ENCODE data around the gene CIRBP. TPM values are rescaled to one million over a fixed set of nuclear protein-coding genes. Genes with fewer than 3 reads are reported as not detected.

The CIRBP gene
- total RNA-seq, 2 experiments from 2014 or later = 207 to 210 TPM

DNA sequence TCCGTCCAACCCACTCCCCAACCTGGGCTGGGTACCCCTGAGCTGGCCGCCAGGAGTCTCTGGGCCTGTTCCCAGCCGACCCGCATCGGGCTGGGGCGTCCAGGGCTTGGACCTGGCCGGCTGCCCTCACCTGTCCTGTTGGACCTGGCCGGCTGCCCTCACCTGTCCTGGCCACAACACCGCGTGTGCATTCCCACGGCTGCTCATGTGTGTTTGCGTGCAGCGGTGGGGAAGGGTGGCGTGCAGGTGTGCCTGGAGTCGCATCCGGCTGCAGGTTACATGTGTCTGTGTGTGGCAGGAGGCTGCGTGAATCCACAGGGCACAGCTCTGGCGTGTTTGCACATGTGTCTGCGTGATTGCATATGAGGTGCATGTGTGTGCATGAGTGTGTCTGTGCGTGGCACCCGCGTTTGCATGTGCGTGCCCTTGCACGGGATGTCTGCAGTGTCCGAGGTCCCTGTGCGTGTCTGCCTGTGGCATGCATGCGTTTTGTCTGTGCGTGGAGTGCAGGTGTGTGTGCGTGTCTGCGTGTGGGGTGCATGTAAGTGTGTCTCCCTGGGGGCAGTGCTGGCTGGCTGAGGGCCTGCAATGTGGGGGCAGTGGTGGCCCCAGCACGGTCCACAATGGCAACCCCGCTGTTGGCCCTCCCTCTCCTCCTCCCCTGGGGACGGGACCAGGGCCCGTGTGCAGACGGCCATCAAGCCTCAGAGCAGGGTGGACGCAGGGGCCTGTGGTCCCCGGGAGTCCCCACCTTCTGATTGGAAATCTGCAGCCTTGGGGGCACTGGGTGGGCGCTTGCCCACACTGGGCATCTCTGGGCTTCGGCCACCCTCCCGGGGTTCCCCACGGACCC is 19.9 kb downstream of the CIRBP start:
- ChIA-PET POLR2A (no interaction called here), CTCF (interaction anchor here (1.1 kb wide), 1 partner anchor 46 kb away, joined by 3 read pairs; no protein-coding TSS in a partner anchor)

DNA sequence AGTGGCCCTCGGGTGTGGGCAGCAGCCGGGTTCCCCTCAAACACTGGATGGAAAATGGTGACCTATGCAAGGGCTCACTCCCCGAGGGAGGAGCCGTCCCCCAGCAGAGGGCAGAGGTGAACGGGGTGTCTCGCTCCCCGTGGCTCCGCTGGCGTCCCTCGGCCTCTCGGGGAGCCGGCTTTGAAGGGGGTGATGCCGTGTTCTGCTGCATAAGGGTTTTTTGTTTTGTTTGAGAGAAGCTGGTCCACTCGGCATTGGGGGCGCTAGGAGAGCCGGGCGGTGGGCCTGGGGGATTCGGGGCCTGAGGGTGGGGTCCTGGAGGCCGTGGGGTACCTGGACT is 20.5 kb downstream of the CIRBP start:
- CTCF ChIA-PET = interaction anchor here (2.1 kb wide), 1 partner anchor 10 kb away, joined by 8 read pairs; no protein-coding TSS in a partner anchor
- POLR2A ChIA-PET = no interaction called here

DNA sequence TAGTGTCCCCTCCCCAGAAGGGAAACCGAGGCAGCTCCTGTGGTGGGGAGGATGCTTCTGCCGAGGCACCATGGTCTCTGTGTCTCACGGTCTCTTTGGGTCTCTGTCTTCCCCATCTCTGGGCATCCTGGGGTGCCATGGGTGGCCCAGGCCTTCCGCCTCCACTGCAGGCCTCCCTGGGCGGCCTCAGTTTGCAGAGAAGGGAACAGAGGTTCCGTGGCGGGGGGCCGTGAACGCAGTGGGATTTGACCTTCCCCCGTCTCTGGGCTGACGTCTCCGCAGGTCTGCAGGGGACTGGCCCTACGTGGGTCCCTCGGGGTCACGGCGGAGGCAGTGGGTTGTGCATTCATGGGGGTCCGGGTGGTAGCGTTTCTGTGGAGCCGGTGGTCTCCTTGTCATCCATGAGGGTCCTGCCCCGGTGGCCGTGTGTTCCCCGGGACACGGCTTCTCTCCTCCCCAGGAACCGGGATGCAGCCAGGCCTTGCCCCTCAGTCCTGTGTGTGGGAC is 21.1 kb downstream of the CIRBP start:
- ChIA-PET POLR2A (no interaction called here), CTCF (interaction anchor here (2.1 kb wide), 1 partner anchor 11 kb away, joined by 8 read pairs; no protein-coding TSS in a partner anchor)

DNA sequence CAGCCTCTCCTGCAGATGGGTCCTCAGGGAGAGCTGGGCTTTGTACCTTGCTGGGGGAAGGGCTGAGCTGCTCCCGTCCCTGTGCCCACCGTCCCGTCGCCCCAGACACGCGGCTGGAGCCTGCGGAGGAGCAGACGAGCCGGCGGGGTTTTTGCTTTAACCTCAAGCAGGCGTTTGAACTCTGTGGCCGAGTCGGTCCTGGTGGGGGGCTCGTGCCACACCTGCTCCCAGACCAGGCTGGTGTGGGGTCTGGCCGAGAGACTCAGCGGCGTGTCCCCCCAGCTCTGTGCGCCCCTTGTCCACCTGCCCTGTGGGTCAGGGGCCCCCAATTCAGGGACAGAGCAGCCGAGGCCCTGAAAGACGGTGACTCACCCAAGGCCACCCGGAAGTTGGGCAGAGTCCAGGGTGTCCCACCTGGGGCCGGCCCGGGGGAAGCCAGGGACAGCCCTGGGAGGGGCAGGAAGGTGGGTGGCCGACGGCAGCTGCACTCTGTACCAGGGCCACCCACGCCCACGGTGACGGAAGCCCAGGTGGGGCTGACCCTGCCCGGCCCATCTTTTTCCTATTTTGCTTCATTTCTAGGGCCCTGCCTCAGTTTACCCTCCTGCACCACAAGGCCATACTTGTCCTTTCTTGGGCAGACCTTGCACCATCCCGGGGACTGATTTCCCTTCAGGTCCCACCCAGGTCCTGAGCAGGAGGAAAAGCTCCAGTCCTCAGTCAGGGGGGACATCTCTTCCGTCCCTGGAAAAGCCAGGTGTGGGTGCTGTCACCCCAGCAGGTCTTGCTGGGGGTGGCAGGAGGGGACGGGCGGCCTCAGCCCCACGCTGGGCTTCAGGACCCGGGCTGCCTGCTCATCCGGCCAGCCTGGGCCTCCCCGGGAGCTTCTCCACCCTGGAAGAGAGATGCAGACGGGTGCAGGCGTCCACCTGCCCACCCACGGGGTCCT is 21.8 kb downstream of the CIRBP start:
- CTCF ChIA-PET = interaction anchor here (2.1 kb wide), 1 partner anchor 12 kb away, joined by 8 read pairs; no protein-coding TSS in a partner anchor
- POLR2A ChIA-PET = no interaction called here

DNA sequence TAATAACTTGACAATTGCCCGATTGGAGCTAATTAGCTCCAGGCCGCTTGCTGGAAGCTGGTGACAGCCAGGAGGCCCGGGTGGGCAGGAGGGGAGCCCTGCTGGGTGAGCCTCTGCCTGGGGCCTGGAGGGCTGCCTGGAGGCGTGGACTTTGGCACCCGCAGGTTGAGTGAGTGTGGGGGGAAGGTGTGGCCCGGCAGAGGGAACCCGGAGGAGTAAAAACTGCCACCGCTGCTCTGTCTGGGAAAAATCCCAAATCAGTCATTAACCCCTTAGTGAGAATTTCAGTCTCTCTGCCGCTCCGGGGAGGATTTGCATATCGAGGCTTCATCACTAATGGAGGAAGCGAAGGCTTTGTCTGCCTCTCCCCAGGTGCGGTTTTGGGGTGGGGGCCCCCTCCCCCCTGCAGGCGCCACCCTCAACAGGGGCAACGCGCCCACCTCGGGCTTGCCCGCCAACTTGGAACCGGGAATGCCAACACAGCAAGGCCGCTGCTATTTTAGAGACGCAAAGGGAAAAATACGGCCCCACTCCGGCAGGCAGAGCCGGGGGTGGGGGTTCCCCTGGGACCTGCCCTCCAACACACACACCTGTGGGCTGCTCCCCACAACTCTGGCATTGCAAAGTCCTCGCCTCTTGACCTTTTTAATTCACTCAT is 22.8 kb downstream of the CIRBP start:
- CTCF ChIA-PET = interaction anchor here (2.1 kb wide), 1 partner anchor 12 kb away, joined by 8 read pairs; no protein-coding TSS in a partner anchor
- POLR2A ChIA-PET = no interaction called here

DNA sequence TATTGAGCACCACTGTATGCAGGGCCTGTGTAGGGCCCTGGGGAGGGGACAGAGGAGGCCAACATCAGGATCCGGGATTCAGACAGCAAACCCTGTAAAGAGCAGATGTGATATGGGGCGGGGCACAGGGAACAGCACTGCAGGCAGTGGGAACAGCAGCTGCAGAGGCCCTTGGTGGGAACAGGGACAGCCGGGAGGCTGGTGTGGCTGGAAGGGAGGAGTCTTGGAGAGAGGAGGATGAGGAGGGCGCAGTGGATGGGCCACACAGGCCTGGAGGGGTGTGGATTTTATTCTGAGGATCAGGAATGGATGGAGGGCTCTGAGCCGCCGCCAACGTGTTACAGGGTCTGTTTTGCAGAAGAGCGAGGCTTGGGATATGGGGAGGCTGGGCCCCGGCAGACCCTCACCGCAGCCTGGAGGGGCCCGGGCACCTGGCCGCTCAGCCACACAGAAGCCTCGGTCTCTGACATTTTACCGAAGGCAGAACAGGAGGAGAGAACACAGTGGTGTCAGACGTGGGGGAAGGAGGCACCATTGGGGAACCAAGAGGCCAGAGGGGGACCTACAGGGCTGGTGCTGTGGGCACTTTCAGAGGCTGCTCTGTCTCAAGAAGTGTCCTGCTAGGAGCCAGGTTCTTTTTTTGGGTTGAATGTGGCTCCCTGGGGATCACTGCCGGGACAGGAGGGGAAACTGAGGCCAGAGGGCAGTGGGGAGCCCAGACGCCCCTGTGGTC is 23.5 kb downstream of the CIRBP start:
- ChIA-PET CTCF (no interaction called here), POLR2A (interaction anchor here (0.6 kb wide), 1 partner anchor 41 kb away, joined by 4 read pairs; no protein-coding TSS in a partner anchor)

DNA sequence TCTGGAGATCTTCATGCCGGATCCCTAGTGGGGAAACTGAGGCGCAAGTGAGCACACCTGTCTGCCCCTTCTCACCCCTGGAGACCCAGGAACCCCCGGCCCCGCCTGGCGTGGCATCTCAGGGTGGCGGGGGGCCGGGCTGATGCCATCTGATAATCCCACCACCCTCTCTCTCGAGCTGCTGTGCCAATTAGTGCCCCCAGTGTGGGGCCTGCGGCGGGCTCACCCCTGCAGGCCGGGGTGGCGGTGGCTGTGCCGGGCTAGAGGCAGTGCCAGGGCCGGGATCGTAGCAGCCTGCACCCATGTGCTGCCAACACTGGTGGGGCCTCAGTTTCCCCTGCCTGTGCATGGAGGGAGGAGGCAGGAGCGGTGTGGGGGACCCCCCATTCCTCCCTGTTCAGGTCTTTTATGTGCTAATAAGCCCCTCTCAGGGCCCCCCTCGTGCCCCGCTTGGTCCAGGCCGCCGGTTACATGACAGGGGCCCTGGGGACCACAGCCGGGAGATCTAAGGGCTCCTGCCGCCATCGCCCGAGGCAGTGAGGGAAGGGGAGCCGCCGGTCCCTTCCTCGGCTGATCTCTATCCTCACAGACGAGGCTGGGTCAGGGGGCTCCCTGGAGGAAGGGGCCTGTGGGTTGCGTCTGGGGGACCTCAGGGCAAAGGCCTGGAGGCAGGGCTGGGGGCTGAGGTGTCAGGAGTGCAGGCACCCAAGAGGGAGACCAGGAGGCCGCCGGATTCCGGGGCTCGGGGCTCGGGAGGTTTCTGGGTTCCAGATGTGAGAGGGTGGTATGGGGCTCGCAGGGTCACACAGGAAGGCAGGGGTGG is 24.9 kb downstream of the CIRBP start:
- CTCF ChIA-PET = interaction anchor here (0.9 kb wide), 1 partner anchor 14 kb away, joined by 3 read pairs; no protein-coding TSS in a partner anchor

DNA sequence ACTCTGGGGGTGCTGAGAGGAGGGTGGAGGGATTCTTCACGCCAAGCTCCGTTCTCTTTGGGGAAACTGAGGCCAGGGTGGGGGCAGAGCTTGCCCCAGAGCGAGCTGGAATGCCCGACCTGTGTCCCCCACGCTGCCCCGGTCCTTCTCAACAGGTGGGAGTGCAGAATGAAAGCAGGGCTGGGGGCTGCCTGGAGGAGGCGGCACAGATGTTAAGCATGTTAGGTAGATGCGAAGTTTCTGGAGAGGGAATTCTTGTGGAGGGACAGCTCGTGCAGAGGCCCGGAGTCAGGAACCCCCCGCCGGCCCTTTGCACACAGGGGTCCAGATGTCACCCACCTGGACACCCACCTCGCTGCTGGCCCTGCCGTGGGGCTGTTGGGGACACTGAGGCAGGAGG is 25.6 kb downstream of the CIRBP start:
- POLR2A ChIA-PET = no interaction called here
- CTCF ChIA-PET = interaction anchor here (0.9 kb wide), 1 partner anchor 15 kb away, joined by 3 read pairs; no protein-coding TSS in a partner anchor

More for the DNA sequence above, 24.9 kb downstream of the CIRBP start:
- POLR2A ChIA-PET = no interaction called here

DNA sequence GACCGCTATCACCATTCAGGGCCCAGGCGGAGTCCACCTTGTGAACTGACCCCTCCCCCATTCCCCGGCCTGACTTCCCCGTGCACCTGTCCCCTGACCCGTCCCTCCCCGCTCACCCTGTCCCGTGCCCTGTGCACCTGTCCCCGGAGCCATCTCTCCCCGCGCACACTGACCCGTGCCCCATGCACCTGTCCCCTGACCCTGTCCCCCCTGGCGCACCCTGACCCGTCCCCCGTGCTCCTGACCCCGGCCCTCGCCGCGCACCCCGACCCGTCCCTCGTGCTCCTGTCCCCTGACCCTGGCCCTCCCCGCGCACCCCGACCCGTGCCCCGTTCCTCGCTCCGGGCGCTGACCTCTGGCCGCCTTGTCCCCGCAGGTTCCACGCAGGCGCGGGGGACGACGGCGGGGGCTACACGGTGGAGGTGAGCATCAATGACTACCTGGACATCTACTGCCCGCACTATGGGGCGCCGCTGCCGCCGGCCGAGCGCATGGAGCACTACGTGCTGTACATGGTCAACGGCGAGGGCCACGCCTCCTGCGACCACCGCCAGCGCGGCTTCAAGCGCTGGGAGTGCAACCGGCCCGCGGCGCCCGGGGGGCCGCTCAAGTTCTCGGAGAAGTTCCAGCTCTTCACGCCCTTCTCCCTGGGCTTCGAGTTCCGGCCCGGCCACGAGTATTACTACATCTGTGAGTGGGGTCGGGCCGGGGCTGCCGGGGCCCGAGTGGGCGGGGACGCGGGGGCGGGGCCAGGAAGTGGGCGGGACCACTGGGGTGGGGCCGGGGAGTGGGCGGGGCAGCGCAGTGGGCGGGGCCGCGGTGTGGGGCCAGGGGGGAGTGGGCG is 26.3 kb downstream of the CIRBP start:
- CTCF ChIA-PET = no interaction called here
- POLR2A ChIA-PET = no interaction called here

DNA sequence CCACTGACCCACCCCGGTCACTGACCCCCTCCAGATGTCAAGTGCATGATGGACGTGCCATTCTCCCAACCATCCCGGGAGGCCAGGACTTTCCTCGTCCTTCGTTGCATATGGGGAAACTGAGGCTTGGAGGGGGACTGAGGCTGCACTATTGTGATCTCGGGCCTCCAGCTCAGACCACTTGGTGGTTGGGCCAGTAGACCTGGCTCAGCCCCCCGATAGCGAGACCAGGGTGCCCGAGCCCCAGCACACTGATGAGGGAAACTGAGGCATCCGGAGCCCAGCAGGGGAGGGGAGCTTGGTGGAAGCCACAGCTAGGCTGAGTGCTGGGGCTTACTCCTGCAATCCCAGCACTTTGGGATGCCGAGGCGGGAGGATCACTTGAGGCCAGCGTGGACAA is 26.9 kb downstream of the CIRBP start:
- ChIA-PET POLR2A (no interaction called here), CTCF (no interaction called here)

DNA sequence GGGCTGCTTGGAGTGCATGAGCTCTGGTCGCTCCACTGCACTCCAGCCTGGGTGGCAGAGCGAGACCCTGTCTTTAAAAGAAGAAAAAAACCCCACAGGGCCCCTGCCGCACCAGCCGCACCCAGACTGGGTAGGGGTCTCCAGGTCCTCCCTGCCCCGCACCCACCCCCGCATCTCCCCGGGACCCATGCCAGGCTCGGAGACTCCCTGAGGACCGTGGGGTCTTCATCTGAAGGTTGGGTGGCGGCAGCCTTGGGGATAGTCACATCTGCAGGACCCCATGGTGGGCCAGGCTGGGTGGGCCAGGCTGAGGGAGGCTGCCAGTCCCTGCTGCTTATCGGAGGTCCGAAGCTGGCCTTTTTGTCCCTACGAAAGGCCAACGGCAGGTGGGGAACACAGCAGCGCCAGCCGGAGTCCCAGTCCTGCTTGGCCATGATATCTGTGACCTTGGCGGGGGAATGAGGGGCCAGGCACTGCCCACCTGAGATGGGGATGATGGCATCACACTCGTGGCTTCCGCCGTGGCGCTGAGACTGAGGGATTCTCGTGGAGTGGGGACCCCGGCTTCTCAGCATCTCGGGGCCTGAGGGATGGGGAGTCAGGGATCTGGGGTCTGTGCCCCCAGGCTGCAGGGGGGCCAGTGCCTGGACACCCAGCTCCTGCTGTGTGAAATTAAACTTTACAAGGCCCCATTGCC is 27.6 kb downstream of the CIRBP start:
- ChIA-PET CTCF (no interaction called here), POLR2A (no interaction called here)

DNA sequence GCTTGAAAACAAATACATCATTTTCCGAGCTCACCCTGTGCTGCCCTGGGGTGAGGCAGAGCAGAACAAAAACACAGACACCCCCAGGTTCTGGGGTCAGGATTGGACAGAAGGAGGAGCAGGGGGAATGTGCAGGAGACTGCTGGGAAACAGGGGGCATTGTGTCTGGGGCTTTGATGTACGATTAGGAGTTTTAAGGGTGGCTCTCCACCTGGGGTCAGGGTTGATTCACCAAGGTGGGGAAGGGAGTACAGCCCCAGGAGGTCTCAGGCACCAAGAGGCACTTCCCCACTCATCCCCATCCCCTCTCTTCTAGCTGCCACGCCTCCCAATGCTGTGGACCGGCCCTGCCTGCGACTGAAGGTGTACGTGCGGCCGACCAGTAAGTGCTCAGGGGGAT is 29.1 kb downstream of the CIRBP start:
- ChIA-PET POLR2A (no interaction called here), CTCF (no interaction called here)

DNA sequence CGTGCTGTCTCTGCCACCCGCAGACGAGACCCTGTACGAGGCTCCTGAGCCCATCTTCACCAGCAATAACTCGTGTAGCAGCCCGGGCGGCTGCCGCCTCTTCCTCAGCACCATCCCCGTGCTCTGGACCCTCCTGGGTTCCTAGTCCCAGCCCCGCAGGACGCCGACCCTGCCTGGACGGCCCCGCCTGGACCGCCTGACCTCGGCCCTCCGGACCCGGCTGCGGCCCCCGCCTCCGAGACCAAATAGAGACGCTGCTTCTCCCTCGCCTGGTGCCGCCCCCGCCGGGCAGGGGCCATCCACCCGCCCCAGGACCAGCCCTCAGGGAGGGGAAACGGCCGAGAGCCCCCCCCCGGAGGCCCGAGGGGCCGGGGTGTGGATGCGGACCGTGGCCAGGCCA is 30.7 kb downstream of the CIRBP start:
- ChIA-PET POLR2A (no interaction called here), CTCF (no interaction called here)

DNA sequence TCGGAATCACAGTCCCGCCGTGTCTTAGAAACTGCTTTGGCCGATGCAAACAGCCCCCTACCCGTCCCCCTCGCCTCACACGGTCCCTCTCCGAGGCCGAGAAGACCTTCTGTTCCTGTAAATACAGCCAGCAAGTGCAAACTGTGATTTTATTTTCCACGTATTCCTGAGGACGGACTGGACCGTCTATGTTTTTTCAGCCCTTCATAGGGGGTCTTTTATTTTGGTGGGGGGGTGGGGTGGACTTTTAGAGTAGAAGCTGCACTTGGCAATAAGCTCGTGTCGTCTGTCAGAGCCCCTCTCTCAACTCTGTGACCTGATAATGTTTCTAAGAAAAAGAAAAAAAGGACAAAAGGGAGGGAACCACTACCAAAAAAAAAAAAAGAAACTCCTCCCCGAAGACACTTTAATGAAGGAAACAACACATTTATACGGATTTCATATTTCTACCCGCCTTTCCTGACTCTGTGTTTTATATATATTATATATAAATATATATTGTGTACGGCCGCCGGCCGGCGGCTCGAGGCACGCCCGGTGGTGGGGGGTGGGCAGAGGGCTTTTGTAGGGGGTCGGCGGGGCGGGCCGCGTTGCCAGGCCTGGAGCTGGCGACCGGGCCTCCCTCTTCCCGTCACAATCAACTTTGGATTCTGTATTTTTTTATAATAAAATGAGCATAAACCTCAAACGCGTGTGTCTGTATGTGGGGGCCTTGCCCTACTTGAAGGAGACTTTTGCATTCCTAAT is 31.8 kb downstream of the CIRBP start:
- CTCF ChIA-PET = no interaction called here

DNA sequence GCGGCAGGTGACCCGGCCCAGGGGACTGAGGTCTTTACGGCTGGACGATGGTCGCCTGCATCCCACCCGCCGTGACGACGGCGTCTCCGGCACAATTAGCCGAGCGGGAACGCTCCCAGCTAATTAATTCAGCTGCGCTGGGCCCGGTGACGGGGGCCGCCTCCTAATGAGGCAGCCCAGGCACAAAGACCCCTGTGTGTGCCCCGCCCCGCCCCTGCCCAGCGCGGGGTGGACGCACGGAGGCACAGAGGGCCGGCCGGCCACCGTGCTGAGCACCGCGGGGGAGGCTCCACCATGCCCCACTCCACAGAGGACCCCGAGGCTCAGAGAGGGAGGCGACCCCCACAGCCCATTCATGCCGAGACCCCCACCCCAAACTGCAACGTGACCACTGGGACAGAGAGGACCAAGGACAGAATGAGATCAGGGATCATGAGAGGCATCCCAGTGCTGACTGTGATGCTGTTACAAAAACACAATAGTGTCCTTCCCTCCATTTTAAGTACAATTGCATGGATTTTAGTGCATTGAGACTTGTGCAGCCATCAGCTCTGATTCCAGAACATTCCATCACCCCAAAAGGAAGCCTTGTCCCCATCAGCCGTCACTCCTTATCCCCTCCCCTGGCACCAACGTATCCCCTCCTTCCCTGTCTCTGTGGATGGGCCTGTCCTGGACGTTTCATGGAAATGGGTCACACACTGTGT is 33.6 kb downstream of the CIRBP start:
- CTCF ChIA-PET = interaction anchor here (1.3 kb wide), 1 partner anchor 523 kb away, joined by 3 read pairs; no protein-coding TSS in a partner anchor
- POLR2A ChIA-PET = no interaction called here

More for the DNA sequence above, 31.8 kb downstream of the CIRBP start:
- POLR2A ChIA-PET = interaction anchor here (0.7 kb wide), 1 partner anchor 14 kb away, joined by 4 read pairs; no protein-coding TSS in a partner anchor

Data from activated CD8-positive, alpha-beta memory T cell treated with anti-CD3 and anti-CD28 coated beads for 36 hours (primary cell).